H1 (cell line): ENCODE measurements around the gene CPM. TPM values are rescaled to one million over a fixed set of nuclear protein-coding genes. Genes with fewer than 3 reads are reported as not detected.

ENCODE experiments used
- CTCF ChIA-PET: fragments of 300-600 bp; sonication (Branson Sonifier 250); formaldehyde crosslinking; loops from one replicate; lab custom pipeline; 2021; ENCODE audit not compliant: partially characterized antibody; lab: Charles Lee
- POLR2A ChIA-PET: fragments of 300-600 bp; sonication (Branson Sonifier 250); formaldehyde crosslinking; loops from one replicate; lab custom pipeline; 2021; ENCODE audit warnings: inconsistent platforms; ENCODE audit not compliant: partially characterized antibody; lab: Charles Lee
- DNase-seq, 2 experiments: peaks; one replicate each; pipeline versions ENCODE4 v3.0.0 to v3.0.0-alpha.2; 2010 to 2022; ENCODE audit warnings: low spot score in 2 of 2, low read depth in 1 of 2, mixed read lengths in 1 of 2
- FAIRE-seq: peaks from 2 replicates; lab custom pipeline; 2011; peaks lifted over from hg19 to GRCh38; lab: Jason Lieb, UNC
- H2AFZ ChIP-seq: 2 replicates; pipeline ENCODE4 v1.8.1; 2012; ENCODE audit warnings: low read length, inconsistent platforms
- H2AK5ac ChIP-seq: 2 replicates; pipeline ENCODE4 v1.6.1; 2013; ENCODE audit warnings: low read depth, low read length
- H2BK120ac ChIP-seq: replicated peaks from 2 replicates; pipeline ENCODE3; 2013; ENCODE audit warnings: low read depth, low read length, inconsistent platforms
- H2BK12ac ChIP-seq: 2 replicates; pipeline ENCODE4 v1.6.1; 2013; ENCODE audit warnings: low read depth, low read length
- H2BK15ac ChIP-seq: 2 replicates; pipeline ENCODE4 v1.6.1; 2013; ENCODE audit warnings: low read length
- H2BK20ac ChIP-seq: 2 replicates; pipeline ENCODE4 v1.6.1; 2013; ENCODE audit warnings: low read length
- H2BK5ac ChIP-seq: 2 replicates; pipeline ENCODE4 v1.6.1; 2013; ENCODE audit warnings: low read depth, low read length
- H3K14ac ChIP-seq: 2 replicates; pipeline ENCODE4 v1.6.1; 2013; ENCODE audit warnings: inconsistent platforms; ENCODE audit not compliant: insufficient read length
- H3K18ac ChIP-seq: 2 replicates; pipeline ENCODE4 v1.6.1; 2013; ENCODE audit warnings: low read length; ENCODE audit errors: extremely low read depth
- H3K23ac ChIP-seq: 2 replicates; pipeline ENCODE4 v1.6.1; 2013; ENCODE audit warnings: inconsistent platforms; ENCODE audit not compliant: insufficient read length
- H3K23me2 ChIP-seq: 2 replicates; pipeline ENCODE4 v1.6.1; 2013; ENCODE audit warnings: low read depth, low read length
- H3K27ac ChIP-seq: 2 replicates; pipeline ENCODE4 v1.6.1; 2011; ENCODE audit warnings: low read depth, low read length, inconsistent platforms
- H3K27me3 ChIP-seq, 4 experiments: replicated peaks in 1 of 4; 1 replicate in 1 of 4; 2 replicates in 3 of 4; pipeline versions ENCODE4 v1.6.1 to v1.8.1; 2011 to 2013; ENCODE audit warnings: low read length in 3 of 4, mild to moderate bottlenecking in 3 of 4, inconsistent platforms in 2 of 4, mixed read lengths in 2 of 4, moderate library complexity in 1 of 4; ENCODE audit not compliant: control insufficient read depth in 3 of 4, insufficient read depth in 3 of 4; ENCODE audit errors: extremely low read depth in 1 of 4
- H3K36me3 ChIP-seq, 4 experiments: 2 replicates each; pipeline versions ENCODE4 v1.6.1 to v1.8.1; 2011 to 2013; ENCODE audit warnings: mild to moderate bottlenecking in 4 of 4, low read length in 3 of 4, moderate library complexity in 2 of 4, control low read depth in 1 of 4, inconsistent platforms in 1 of 4; ENCODE audit not compliant: insufficient read depth in 4 of 4, control insufficient read depth in 2 of 4
- H3K4ac ChIP-seq: replicated peaks from 2 replicates; pipeline ENCODE3; 2013; ENCODE audit warnings: low read length, low read depth, mixed read lengths, inconsistent platforms; ENCODE audit not compliant: insufficient read length
- H3K4me1 ChIP-seq, 4 experiments: replicated peaks in 1 of 4; 1 replicate in 1 of 4; 2 replicates in 3 of 4; pipeline versions ENCODE4 v1.6.1 to v1.8.1; 2011 to 2013; ENCODE audit warnings: low read length in 3 of 4, inconsistent platforms in 2 of 4, mixed read lengths in 1 of 4; ENCODE audit not compliant: insufficient read depth in 4 of 4, control insufficient read depth in 3 of 4
- H3K4me2 ChIP-seq, 2 experiments: 2 replicates each; pipeline versions ENCODE4 v1.6.1 to v1.8.1; 2011 to 2013; ENCODE audit warnings: low read depth in 2 of 2, low read length in 2 of 2, control low read depth in 1 of 2, inconsistent platforms in 1 of 2, mild to moderate bottlenecking in 1 of 2; ENCODE audit not compliant: insufficient read depth in 1 of 2
- H3K4me3 ChIP-seq, 4 experiments: fragments of 200-600, 300-600 bp in 1 of 4; sonication (generic), shearing (Covaris generic), sonication (Bioruptor Twin) in 1 of 4; 2 replicates each; pipeline versions ENCODE4 v1.5.1 to v1.8.1; 2011 to 2016; ENCODE audit warnings: low read length in 4 of 4, low read depth in 3 of 4, control low read depth in 2 of 4, inconsistent platforms in 2 of 4, mild to moderate bottlenecking in 2 of 4, mixed read lengths in 1 of 4, moderate library complexity in 1 of 4; ENCODE audit not compliant: insufficient read depth in 2 of 4; ENCODE audit errors: extremely low read depth in 1 of 4
- H3K56ac ChIP-seq: replicated peaks from 2 replicates; pipeline ENCODE3; 2013; ENCODE audit warnings: low read depth, mild to moderate bottlenecking, mixed read lengths, low read length, inconsistent platforms; ENCODE audit not compliant: insufficient read length
- H3K79me1 ChIP-seq: 2 replicates; pipeline ENCODE4 v1.6.1; 2013; ENCODE audit warnings: low read depth, low read length, control low read depth
- H3K79me2 ChIP-seq, 2 experiments: 2 replicates each; pipeline versions ENCODE4 v1.6.1 to v1.8.1; 2012 to 2013; ENCODE audit warnings: low read length in 2 of 2, mild to moderate bottlenecking in 2 of 2, inconsistent platforms in 1 of 2; ENCODE audit not compliant: insufficient read depth in 2 of 2, control insufficient read depth in 1 of 2
- H3K9ac ChIP-seq, 4 experiments: replicated peaks in 1 of 4; 1 replicate in 1 of 4; 2 replicates in 3 of 4; pipeline versions ENCODE4 v1.6.1 to v1.8.1; 2011 to 2013; ENCODE audit warnings: low read depth in 3 of 4, low read length in 3 of 4, control low read depth in 2 of 4, mild to moderate bottlenecking in 2 of 4, moderate library complexity in 2 of 4, inconsistent platforms in 1 of 4; ENCODE audit errors: extremely low read depth in 1 of 4
- H3K9me3 ChIP-seq, 2 experiments: 2 replicates each; pipeline versions ENCODE4 v1.6.1 to v1.8.1; 2012 to 2013; ENCODE audit warnings: mild to moderate bottlenecking in 2 of 2, moderate library complexity in 2 of 2, control low read depth in 1 of 2, inconsistent platforms in 1 of 2, low read depth in 1 of 2, low read length in 1 of 2, mixed read lengths in 1 of 2; ENCODE audit not compliant: insufficient read depth in 2 of 2
- H4K20me1 ChIP-seq, 2 experiments: replicated peaks in 1 of 2; 2 replicates each; pipeline versions ENCODE3 to v1.8.1; 2011 to 2013; ENCODE audit warnings: inconsistent platforms in 2 of 2, low read length in 2 of 2, mild to moderate bottlenecking in 1 of 2; ENCODE audit not compliant: insufficient read depth in 2 of 2, control insufficient read depth in 1 of 2
- H4K5ac ChIP-seq: 2 replicates; pipeline ENCODE4 v1.6.1; 2013; ENCODE audit warnings: low read length, low read depth, mixed read lengths, inconsistent platforms; ENCODE audit not compliant: insufficient read length
- H4K8ac ChIP-seq: 2 replicates; pipeline ENCODE4 v1.8.0; 2013; ENCODE audit warnings: mild to moderate bottlenecking, moderate library complexity, low read length, inconsistent platforms; ENCODE audit not compliant: insufficient read depth; ENCODE audit errors: extremely low read depth
- H4K91ac ChIP-seq: replicated peaks from 2 replicates; pipeline ENCODE3; 2013; ENCODE audit warnings: low read length, mixed read lengths, inconsistent platforms; ENCODE audit not compliant: insufficient read length
- BCL11A ChIP-seq, 2 experiments: IDR thresholded peaks; one replicate each; pipeline ENCODE4 v1.6.1; 2011; ENCODE audit warnings: low read depth in 2 of 2, low read length in 2 of 2, mild to moderate bottlenecking in 2 of 2
- EP300 ChIP-seq, 2 experiments: IDR thresholded peaks; 1 replicate in 1 of 2; 2 replicates in 1 of 2; pipeline ENCODE4 v1.6.1; 2011 to 2012; ENCODE audit warnings: low read depth in 2 of 2, low read length in 2 of 2, mild to moderate bottlenecking in 2 of 2, borderline replicate concordance in 1 of 2, inconsistent platforms in 1 of 2, moderate library complexity in 1 of 2
- KDM5A ChIP-seq: fragments of 200-600 bp; IDR thresholded peaks from 2 replicates; pipeline ENCODE4 v1.7.1; 2012; ENCODE audit warnings: mild to moderate bottlenecking, low read length, inconsistent platforms, mixed read lengths
- SIRT6 ChIP-seq: IDR thresholded peaks from one replicate; pipeline ENCODE4 v1.7.1; 2012; ENCODE audit warnings: low read length, inconsistent platforms
- SRF ChIP-seq: IDR thresholded peaks from 2 replicates; pipeline ENCODE4 v1.6.1; 2011; ENCODE audit warnings: mild to moderate bottlenecking, low read depth, low read length, moderate library complexity
- WGBS, 2 experiments: shearing (Covaris generic) in 1 of 2; methylation state at CpG; one replicate each; pipeline versions ENCODE4 v1.1.6 to v1.1.7; 2013 to 2015; ENCODE audit warnings: low lambda C conversion rate in 2 of 2, mixed read lengths in 2 of 2, inconsistent platforms in 1 of 2, low coverage in 1 of 2, missing lambda C conversion rate in 1 of 2; ENCODE audit not compliant: insufficient replicate concordance in 2 of 2, insufficient coverage in 1 of 2, insufficient read length in 1 of 2; ENCODE audit errors: extremely low coverage in 1 of 2, missing lambda C conversion rate in 1 of 2; 5-methylcytosine and 5-hydroxymethylcytosine counted together
- polyA plus RNA-seq, 7 experiments: library from polyadenylated mRNA; depleted of rRNA in 3 of 7; stranded (reverse) in 5 of 7; unstranded in 2 of 7; fragments of >200 nt in 5 of 7; fragments of 200-250 nt in 2 of 7; gene quantifications; 1 replicate in 5 of 7; 2 replicates in 1 of 7; 4 replicates in 1 of 7; pipeline versions ENCODE4 v1.2.1 to v1.2.3, GENCODE V29; 2011 to 2013; ENCODE audit warnings: missing spikeins in 2 of 7, mixed read lengths in 2 of 7
- total RNA-seq: library from RNA; stranded (reverse); fragmentation: NEBNext Ultra II Directional; extraction: Animal tissue kit (Norgen Biotek cat#: 25700); gene quantifications from 2 replicates; pipeline ENCODE4 v1.2.1, GENCODE V29; 2021
- TF ChIP-seq, protein P1 (sequence below): IDR thresholded peaks from 2 replicates; pipeline ENCODE4 v1.6.1; 2011; ENCODE audit warnings: low read length, improper control_type of control experiment
- TF ChIP-seq, protein P2 (sequence below), 3 experiments: IDR thresholded peaks; 1 replicate in 2 of 3; 2 replicates in 1 of 3; pipeline versions ENCODE4 v1.5.1 to v1.6.1; 2011; ENCODE audit warnings: low read length in 3 of 3, mild to moderate bottlenecking in 3 of 3, inconsistent platforms in 2 of 3, low read depth in 1 of 3, moderate library complexity in 1 of 3; ENCODE audit not compliant: insufficient read depth in 1 of 3; ENCODE audit errors: control extremely low read depth in 1 of 3

Gene CPM
- total and polyA plus RNA-seq, 2 of the 8 experiments (the other 6 are each of a cell fraction or from before 2014, with no cell fraction given): 0.33 to 3.1 TPM

DNA sequence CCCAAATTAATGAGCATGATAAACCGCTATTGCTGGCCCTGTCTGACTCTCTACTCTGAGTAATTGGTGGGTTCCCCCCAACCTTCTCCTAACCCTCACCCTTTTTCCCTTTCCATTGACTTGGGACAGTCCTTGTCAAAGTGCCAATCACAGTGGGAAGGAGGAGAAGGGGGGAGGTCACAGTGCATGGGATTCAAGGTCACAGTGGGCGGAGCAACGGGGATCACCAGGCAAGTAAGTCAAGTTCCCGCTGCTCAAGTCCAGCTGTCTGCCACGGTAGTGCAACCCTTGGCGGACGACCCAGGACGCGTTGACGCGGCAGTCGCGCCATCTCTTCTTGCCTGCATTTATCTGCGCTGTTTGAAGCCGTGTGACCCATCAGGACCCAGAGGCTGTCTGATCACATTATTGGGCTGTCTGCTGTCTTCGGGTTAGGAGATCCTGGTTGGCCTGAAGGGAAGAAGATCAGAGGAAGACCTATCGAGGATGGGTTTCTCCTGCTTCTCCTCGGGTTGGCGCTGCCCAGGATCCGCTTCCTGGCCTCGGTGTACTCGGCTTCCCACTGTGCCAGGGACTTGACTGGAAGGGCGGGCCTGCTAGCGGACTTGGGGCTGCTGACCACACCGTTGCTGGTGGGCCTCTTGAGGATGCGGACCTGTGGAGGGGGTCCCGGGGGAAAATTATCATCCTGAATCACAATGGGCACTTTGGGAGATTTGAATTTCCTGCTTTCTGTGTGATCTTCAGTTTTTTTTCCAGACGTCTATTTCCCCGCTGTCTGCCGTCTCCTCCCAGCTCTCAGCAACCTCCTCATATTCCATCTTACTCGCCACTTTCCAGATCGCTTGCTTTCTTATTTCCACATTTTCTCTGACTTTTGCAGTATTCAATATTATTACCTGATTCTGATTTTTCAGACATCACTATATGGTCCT is 128.0 kb downstream of the CPM start:
- Histone ChIP-seq H2BK20ac (peak overlapping the region; percentile 75), H3K23ac (no peak overlapping the region), H3K23me2 (peaks cover 2% of the 10 kb centered on the region), H3K4me1 (peaks cover 3 to 12% (median 6%) of the 10 kb centered on the region in 4 experiments; a peak in 5 of 7 replicates), H3K4me3 (no peak overlapping the region), H2BK120ac (peak overlapping the region; percentile 39), H2BK12ac (peak overlapping the region; percentile 62; the same call in 1 of the 2 replicates), H3K27ac (no peak overlapping the region), H3K36me3 (peaks cover 0 to 10% (median 1%) of the 10 kb centered on the region in 4 experiments; a peak in 2 of 8 replicates), H3K14ac (no peak overlapping the region), H4K20me1 (peaks cover 0 to 1% of the 10 kb centered on the region in 2 experiments), H4K8ac (peak overlapping the region; percentile 62; the same call in 1 of the 2 replicates), H3K9ac (no peak overlapping the region), H2BK15ac (peak overlapping the region; percentile 84), H3K4me2 (peak overlapping the region; percentile 29 to 51; a peak in 3 of 4 replicates), H4K91ac (peak overlapping the region; percentile 35), H3K4ac (no peak overlapping the region), H3K56ac (no peak overlapping the region), H3K79me1 (no peaks in the 10 kb centered on the region), H3K18ac (peak overlapping the region; percentile 48), H2AK5ac (no peak overlapping the region), H2AFZ (no peak overlapping the region; the same call in 1 of the 2 replicates), H3K79me2 (peaks cover 3 to 12% of the 10 kb centered on the region in 2 experiments; a peak in 3 of 4 replicates), H4K5ac (no peak overlapping the region), H2BK5ac (peak overlapping the region; percentile 35; the same call in 1 of the 2 replicates), H3K27me3 (no peaks in the 10 kb centered on the region), H3K9me3 (no peaks in the 10 kb centered on the region)
- CTCF ChIA-PET: no interaction called here
- DNase-seq (peak in 1 of 2 experiments; percentile 64), FAIRE-seq (no peak)
- POLR2A ChIA-PET: interaction anchor here (0.5 to 2.4 kb wide), 8 partner anchors 9 to 286 kb away, joined by 3 to 6 read pairs (median 4); partner anchors contain the start of gene SLC35E3
- WGBS, 2 experiments: 84 to 100% methylated on average over 2 to 31 of the region's 32 CpGs
- TF ChIP-seq, protein P1, sequence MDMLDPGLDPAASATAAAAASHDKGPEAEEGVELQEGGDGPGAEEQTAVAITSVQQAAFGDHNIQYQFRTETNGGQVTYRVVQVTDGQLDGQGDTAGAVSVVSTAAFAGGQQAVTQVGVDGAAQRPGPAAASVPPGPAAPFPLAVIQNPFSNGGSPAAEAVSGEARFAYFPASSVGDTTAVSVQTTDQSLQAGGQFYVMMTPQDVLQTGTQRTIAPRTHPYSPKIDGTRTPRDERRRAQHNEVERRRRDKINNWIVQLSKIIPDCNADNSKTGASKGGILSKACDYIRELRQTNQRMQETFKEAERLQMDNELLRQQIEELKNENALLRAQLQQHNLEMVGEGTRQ: no peak
- no peak for TF ChIP-seq SRF
- TF ChIP-seq, protein P2, sequence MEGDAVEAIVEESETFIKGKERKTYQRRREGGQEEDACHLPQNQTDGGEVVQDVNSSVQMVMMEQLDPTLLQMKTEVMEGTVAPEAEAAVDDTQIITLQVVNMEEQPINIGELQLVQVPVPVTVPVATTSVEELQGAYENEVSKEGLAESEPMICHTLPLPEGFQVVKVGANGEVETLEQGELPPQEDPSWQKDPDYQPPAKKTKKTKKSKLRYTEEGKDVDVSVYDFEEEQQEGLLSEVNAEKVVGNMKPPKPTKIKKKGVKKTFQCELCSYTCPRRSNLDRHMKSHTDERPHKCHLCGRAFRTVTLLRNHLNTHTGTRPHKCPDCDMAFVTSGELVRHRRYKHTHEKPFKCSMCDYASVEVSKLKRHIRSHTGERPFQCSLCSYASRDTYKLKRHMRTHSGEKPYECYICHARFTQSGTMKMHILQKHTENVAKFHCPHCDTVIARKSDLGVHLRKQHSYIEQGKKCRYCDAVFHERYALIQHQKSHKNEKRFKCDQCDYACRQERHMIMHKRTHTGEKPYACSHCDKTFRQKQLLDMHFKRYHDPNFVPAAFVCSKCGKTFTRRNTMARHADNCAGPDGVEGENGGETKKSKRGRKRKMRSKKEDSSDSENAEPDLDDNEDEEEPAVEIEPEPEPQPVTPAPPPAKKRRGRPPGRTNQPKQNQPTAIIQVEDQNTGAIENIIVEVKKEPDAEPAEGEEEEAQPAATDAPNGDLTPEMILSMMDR (IDR thresholded peaks at IDR 0.05; ENCODE audit: control extremely low read depth in 1 of 3, insufficient read depth in 1 of 3, low read depth in 1 of 3, low read length in 3 of 3): no peak
- no peak for TF ChIP-seq SIRT6
- TF ChIP-seq EP300 (IDR thresholded peaks at IDR 0.05; ENCODE audit: borderline replicate concordance in 1 of 2, low read depth in 2 of 2, low read length in 2 of 2): no peak
- no peak for TF ChIP-seq BCL11A (IDR thresholded peaks at IDR 0.05; ENCODE audit: low read depth in 2 of 2, low read length in 2 of 2)
- TF ChIP-seq KDM5A: no peak
